Measurements from ENCODE around the gene SUN2.

DNA sequence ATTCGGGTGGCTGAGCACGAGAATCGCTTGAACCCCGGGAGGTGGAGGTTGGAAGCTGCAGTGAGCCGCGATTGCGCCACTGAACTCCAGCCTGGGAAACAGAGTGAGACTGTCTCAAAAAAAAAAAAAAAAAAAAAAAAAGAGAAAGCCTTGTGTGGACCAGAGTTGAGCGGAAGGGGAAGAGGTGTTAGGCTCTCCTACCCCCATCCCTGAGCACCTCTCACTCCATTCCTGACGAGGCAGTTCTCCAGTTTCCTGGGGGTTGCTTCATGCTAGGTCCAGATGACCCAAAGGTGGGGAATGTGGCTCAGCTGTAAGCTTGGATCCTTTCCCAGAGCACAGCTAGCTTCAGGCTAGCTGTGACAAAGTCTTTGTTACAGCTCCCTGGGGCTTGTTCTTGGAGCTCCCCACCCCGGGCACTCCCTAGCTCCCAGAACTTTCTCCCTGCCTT is 46.9 kb upstream of the SUN2 start:
- TF ChIP-seq POLR2A (IDR thresholded peaks at IDR 0.05; ENCODE audit: low read depth, low read length) (no peak), POLR2AphosphoS5 (IDR thresholded peaks at IDR 0.05; ENCODE audit: low read depth, low read length) (no peak)
